Sigmoid colon (tissue), 7 donors: Measurements from ENCODE around the gene MPPED1. TPM values are rescaled to one million over a fixed set of nuclear protein-coding genes. Genes with fewer than 3 reads are reported as not detected.

Source experiments
- DNase-seq: peaks from one replicate; pipeline ENCODE4 v3.0.0-alpha.2; 2019
- H3K27ac ChIP-seq, 4 donors: fragments of 200-600 bp; sonication (generic); one replicate each; pipeline ENCODE4 v1.5.1; 2016 to 2019; ENCODE audit warnings: mild to moderate bottlenecking in 1 of 4
- H3K27me3 ChIP-seq, 3 donors: fragments of 200-600 bp; sonication (generic); one replicate each; pipeline ENCODE4 v1.5.1; 2019; ENCODE audit warnings: mild to moderate bottlenecking in 1 of 3
- H3K36me3 ChIP-seq, 4 donors: fragments of 200-600 bp; sonication (generic); one replicate each; pipeline ENCODE4 v1.5.1; 2016 to 2019
- H3K4me1 ChIP-seq, 4 donors: fragments of 200-600 bp; sonication (generic); one replicate each; pipeline ENCODE4 v1.5.1; 2017 to 2019
- H3K4me3 ChIP-seq, 4 donors: fragments of 200-600 bp; sonication (generic); one replicate each; pipeline ENCODE4 v1.5.1; 2017 to 2019; ENCODE audit warnings: mild to moderate bottlenecking in 2 of 4, moderate library complexity in 1 of 4
- H3K9me3 ChIP-seq, 4 donors: fragments of 200-600 bp in 3 of 4; sonication (generic) in 3 of 4; one replicate each; pipeline versions ENCODE4 v1.5.1 to v1.6.1; 2013 to 2019
- EP300 ChIP-seq, 4 donors: sonication (generic); formaldehyde crosslinking; IDR thresholded peaks; one replicate each; pipeline ENCODE4 v1.6.1; 2017; ENCODE audit warnings: antibody characterized with exemption in 4 of 4
- POLR2A ChIP-seq, 2 donors: fragments of 450-650 bp; IDR thresholded peaks; one replicate each; pipeline ENCODE4 v1.6.1; 2016; ENCODE audit warnings: antibody characterized with exemption in 2 of 2, mild to moderate bottlenecking in 2 of 2, moderate library complexity in 2 of 2
- POLR2AphosphoS5 ChIP-seq, 4 donors: sonication (generic); formaldehyde crosslinking; IDR thresholded peaks; one replicate each; pipeline ENCODE4 v1.6.1; 2017; ENCODE audit warnings: antibody characterized with exemption in 4 of 4
- WGBS, 2 donors: extraction: QIAGEN DNeasy Blood & Tissue Kit; methylation state at CpG; one replicate each; pipeline ENCODE4 v1.1.7; 2013; 5-methylcytosine and 5-hydroxymethylcytosine counted together
- intact Hi-C: fragments of 100-400 bp; cut with DNase I; formaldehyde crosslinking; loops from one replicate; pipeline ENCODE4 v1.15.1; 2023
- polyA plus RNA-seq, 3 donors: library from polyadenylated mRNA; stranded (reverse); fragments of 200-250 nt; gene quantifications; one replicate each; pipeline ENCODE4 v1.2.3, GENCODE V29; 2013
- total RNA-seq, 4 donors: library from RNA; depleted of rRNA; stranded (reverse); fragments of >200 nt; gene quantifications; one replicate each; pipeline ENCODE4 v1.1.0, GENCODE V29; 2016
- TF ChIP-seq, protein P1 (sequence below), 4 experiments: fragments of 450-650 bp in 3 of 4; fragments of 200-600 bp in 1 of 4; IDR thresholded peaks; one replicate each; pipeline ENCODE4 v1.5.1; 2016 to 2019; ENCODE audit warnings: antibody characterized with exemption in 4 of 4, mild to moderate bottlenecking in 3 of 4, moderate library complexity in 2 of 4
- donor health status: healthy with polysubstance abuse.
- donor health status: Bipolar disorder and iron deficiency.
- donor health status: healthy.

MPPED1 gene
- total and polyA plus RNA-seq, 7 donors = not detected

GRCh38 chr22:43537019-43537585, 125.3 kb downstream of the MPPED1 start:
- Histone ChIP-seq H3K27ac (no peak overlapping the region), H3K4me3 (no peak overlapping the region), H3K27me3 (no peaks in the 10 kb centered on the region), H3K9me3 (no peaks in the 10 kb centered on the region), H3K36me3 (no peaks in the 10 kb centered on the region), H3K4me1 (no peaks in the 10 kb centered on the region)
- WGBS, 2 donors = 89 to 92% methylated on average over 14 of the region's 14 CpGs
- intact Hi-C loops = no loop called here
- TF ChIP-seq, protein P1, sequence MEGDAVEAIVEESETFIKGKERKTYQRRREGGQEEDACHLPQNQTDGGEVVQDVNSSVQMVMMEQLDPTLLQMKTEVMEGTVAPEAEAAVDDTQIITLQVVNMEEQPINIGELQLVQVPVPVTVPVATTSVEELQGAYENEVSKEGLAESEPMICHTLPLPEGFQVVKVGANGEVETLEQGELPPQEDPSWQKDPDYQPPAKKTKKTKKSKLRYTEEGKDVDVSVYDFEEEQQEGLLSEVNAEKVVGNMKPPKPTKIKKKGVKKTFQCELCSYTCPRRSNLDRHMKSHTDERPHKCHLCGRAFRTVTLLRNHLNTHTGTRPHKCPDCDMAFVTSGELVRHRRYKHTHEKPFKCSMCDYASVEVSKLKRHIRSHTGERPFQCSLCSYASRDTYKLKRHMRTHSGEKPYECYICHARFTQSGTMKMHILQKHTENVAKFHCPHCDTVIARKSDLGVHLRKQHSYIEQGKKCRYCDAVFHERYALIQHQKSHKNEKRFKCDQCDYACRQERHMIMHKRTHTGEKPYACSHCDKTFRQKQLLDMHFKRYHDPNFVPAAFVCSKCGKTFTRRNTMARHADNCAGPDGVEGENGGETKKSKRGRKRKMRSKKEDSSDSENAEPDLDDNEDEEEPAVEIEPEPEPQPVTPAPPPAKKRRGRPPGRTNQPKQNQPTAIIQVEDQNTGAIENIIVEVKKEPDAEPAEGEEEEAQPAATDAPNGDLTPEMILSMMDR (IDR thresholded peaks at IDR 0.05) = no peak
- TF ChIP-seq POLR2AphosphoS5 (IDR thresholded peaks at IDR 0.05) (no peak), POLR2A (IDR thresholded peaks at IDR 0.05) (no peak), EP300 (IDR thresholded peaks at IDR 0.05) (no peak)
- peak; percentile 57 for DNase-seq

GRCh38 chr22:43539572-43540528, 128.0 kb downstream of the MPPED1 start:
- no peaks in the 10 kb centered on the region for H3K4me1 ChIP-seq
- 90 to 91% methylated on average over 31 of the region's 31 CpGs for WGBS, 2 donors
- peak; percentile 46 for DNase-seq
- H3K4me3 ChIP-seq = no peak overlapping the region
- no peaks in the 10 kb centered on the region for H3K36me3 ChIP-seq
- no peaks in the 10 kb centered on the region for H3K27me3 ChIP-seq
- intact Hi-C loops = no loop called here
- no peak overlapping the region for H3K27ac ChIP-seq
- no peaks in the 10 kb centered on the region for H3K9me3 ChIP-seq
- TF ChIP-seq EP300 (IDR thresholded peaks at IDR 0.05) (no peak), POLR2AphosphoS5 (IDR thresholded peaks at IDR 0.05) (no peak), POLR2A (IDR thresholded peaks at IDR 0.05) (no peak)
- TF ChIP-seq, protein P1 (IDR thresholded peaks at IDR 0.05) = no peak

DNA sequence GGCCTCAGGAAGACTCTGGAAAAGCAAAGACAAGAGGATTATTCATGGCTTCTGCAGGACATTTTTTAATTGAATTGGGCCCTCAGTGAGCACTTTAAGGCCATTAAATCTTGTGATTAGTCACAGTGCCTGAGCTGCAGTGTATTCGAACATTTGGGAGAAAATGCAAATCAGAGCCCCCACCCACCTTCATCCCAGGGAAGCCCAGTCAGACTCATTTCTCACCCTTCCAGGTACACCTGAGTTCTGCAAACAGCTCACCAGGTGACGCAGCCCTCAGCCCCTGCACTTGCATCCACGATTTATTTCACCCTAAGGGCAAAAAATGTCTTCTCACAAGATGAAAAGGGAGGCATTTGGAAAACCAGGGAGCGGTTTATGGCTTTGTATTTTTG, 128.7 kb downstream of the MPPED1 start:
- no peak for DNase-seq
- H3K9me3 ChIP-seq = no peaks in the 10 kb centered on the region
- no peaks in the 10 kb centered on the region for H3K36me3 ChIP-seq
- H3K4me3 ChIP-seq = no peak overlapping the region
- intact Hi-C loops = no loop called here
- TF ChIP-seq POLR2AphosphoS5 (IDR thresholded peaks at IDR 0.05) (no peak), POLR2A (IDR thresholded peaks at IDR 0.05) (no peak), EP300 (IDR thresholded peaks at IDR 0.05) (no peak)
- TF ChIP-seq, protein P1 (IDR thresholded peaks at IDR 0.05) = no peak
- H3K27ac ChIP-seq = no peak overlapping the region
- H3K4me1 ChIP-seq = no peaks in the 10 kb centered on the region
- WGBS, 2 donors = 78 to 80% methylated on average over 4 of the region's 4 CpGs
- H3K27me3 ChIP-seq = no peaks in the 10 kb centered on the region

DNA sequence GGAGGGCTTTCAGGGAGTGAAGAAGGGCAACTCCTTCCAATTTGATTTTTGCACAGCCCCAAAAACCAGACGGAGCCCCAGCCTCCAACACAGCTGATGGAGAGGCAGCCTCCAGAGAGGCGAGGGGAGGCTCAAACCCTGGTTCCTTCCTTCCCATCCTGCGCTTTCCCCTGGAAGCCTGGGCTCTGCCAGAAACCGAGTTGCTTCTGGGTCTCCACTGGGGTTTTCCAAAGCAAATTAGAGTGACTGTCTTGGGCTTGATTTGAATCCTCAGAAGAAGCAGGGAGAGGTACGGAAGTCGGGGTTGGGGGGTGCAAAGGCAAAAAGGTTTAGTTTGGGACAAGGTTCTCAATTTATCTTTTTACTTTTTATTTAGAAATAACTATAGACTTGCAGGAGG, 129.2 kb downstream of the MPPED1 start:
- Histone ChIP-seq H3K27me3 (no peaks in the 10 kb centered on the region), H3K4me1 (no peaks in the 10 kb centered on the region), H3K27ac (no peak overlapping the region), H3K4me3 (no peak overlapping the region), H3K36me3 (no peaks in the 10 kb centered on the region), H3K9me3 (no peaks in the 10 kb centered on the region)
- 85 to 89% methylated on average over 6 of the region's 6 CpGs for WGBS, 2 donors
- intact Hi-C loops = no loop called here
- TF ChIP-seq POLR2AphosphoS5 (IDR thresholded peaks at IDR 0.05) (no peak), POLR2A (IDR thresholded peaks at IDR 0.05) (no peak), EP300 (IDR thresholded peaks at IDR 0.05) (no peak)
- TF ChIP-seq, protein P1 (IDR thresholded peaks at IDR 0.05) = no peak
- DNase-seq = no peak
